BLaER1 treated with 17β-estradiol and CSF1 and Interleukin-3, amounts not matched to agents 10 nM and 100 nM (cell line): Measurements from ENCODE around the gene TMPRSS9.
"Not testable (repeated sequence)": the region's sequence is repeated elsewhere in the genome, so short reads cannot be mapped to it uniquely, and the experiment has no call there.

Experiments used
- H3K27ac ChIP-seq, 11 experiments: shearing (Covaris generic); formaldehyde crosslinking; 2 replicates each; pipeline ENCODE4 v1.8.1; 2022
- H3K27me3 ChIP-seq, 11 experiments: shearing (Covaris generic); formaldehyde crosslinking; 2 replicates each; pipeline ENCODE4 v1.8.1; 2022
- H3K36me3 ChIP-seq, 11 experiments: shearing (Covaris generic); formaldehyde crosslinking; 2 replicates each; pipeline ENCODE4 v1.8.1; 2022
- H3K4me1 ChIP-seq, 10 experiments: shearing (Covaris generic); formaldehyde crosslinking; 2 replicates each; pipeline ENCODE4 v1.8.1; 2022
- H3K4me2 ChIP-seq, 11 experiments: shearing (Covaris generic); formaldehyde crosslinking; 2 replicates each; pipeline ENCODE4 v1.8.1; 2022
- H3K4me3 ChIP-seq, 10 experiments: shearing (Covaris generic); formaldehyde crosslinking; 2 replicates each; pipeline ENCODE4 v1.8.1; 2022
- H3K9ac ChIP-seq, 11 experiments: shearing (Covaris generic); formaldehyde crosslinking; 2 replicates each; pipeline ENCODE4 v1.8.1; 2022
- H3K9me3 ChIP-seq, 11 experiments: shearing (Covaris generic); formaldehyde crosslinking; replicated peaks in 1 of 11; 2 replicates each; pipeline ENCODE4 v1.8.1; 2022
- H4K20me1 ChIP-seq, 11 experiments: shearing (Covaris generic); formaldehyde crosslinking; 2 replicates each; pipeline ENCODE4 v1.8.1; 2022
- Cebpa-rat ChIP-seq, 11 experiments: shearing (Covaris generic); IDR thresholded peaks; 2 replicates each; pipeline ENCODE4 v1.8.1; 2022

TMPRSS9 gene

DNA sequence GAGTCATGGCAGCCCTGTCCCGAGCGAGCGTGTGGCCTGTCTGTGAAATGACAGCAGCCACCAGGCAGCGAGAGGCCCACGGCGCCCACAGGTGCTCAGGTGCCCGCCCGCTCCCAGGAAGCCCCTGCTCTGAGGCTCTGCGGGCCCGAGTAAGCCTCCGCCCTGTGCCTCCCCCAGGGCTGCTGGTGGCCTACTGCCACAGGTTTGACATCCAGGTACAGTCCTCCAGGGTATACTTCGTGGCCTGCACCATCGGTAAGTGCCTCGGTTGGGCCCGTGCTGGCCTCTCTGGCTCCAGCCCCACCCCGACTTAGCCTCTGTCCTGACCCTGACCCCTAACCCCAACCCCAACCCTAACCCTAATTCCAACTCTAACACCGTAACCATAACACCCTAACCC, 15.0 kb upstream of the TMPRSS9 start:
- Histone ChIP-seq H3K9me3 (no peaks in the 10 kb centered on the region), H3K27ac (no peak overlapping the region), H4K20me1 (peaks cover 0 to 54% (median 14%) of the 10 kb centered on the region in 11 experiments; a peak in 18 of 22 replicates), H3K4me1 (peaks cover 9 to 41% (median 31%) of the 10 kb centered on the region in 10 experiments; a peak in 19 of 20 replicates), H3K9ac (peak overlapping the region in 1 of 11 experiments; percentile 8; a peak in 2 of 22 replicates), H3K4me3 (no peak overlapping the region), H3K36me3 (peaks cover 29 to 77% (median 64%) of the 10 kb centered on the region in 11 experiments), H3K27me3 (no peaks in the 10 kb centered on the region), H3K4me2 (0 out of 22 replicates have a peak overlapping the region, but pooled peaks of 3 of the 11 experiments have one; percentile 6 to 25 (median 11))
- TF ChIP-seq Cebpa-rat (IDR thresholded peaks at IDR 0.05), result no peak

GRCh38 chr19:2345794-2346663, 14.0 kb upstream of the TMPRSS9 start:
- H3K27me3 ChIP-seq, result no peaks in the 10 kb centered on the region
- H3K36me3 ChIP-seq, result peaks cover 26 to 77% (median 63%) of the 10 kb centered on the region in 11 experiments; a peak in 20 of 22 replicates
- no peak for TF ChIP-seq Cebpa-rat (IDR thresholded peaks at IDR 0.05)
- peaks cover 0 to 44% (median 5%) of the 10 kb centered on the region in 11 experiments; a peak in 17 of 22 replicates for H4K20me1 ChIP-seq
- H3K27ac ChIP-seq, result no peak overlapping the region; a peak in 1 of 22 replicates
- H3K9me3 ChIP-seq, result no peaks in the 10 kb centered on the region
- no peak overlapping the region for H3K4me3 ChIP-seq
- peak overlapping the region in 3 of 11 experiments; percentile 6 to 18 (median 16); a peak in 2 of 22 replicates for H3K9ac ChIP-seq
- H3K4me1 ChIP-seq, result peaks cover 7 to 31% (median 23%) of the 10 kb centered on the region in 10 experiments; a peak in 19 of 20 replicates
- peak overlapping the region in 3 of 11 experiments; percentile 11 to 27 (median 25); a peak in 4 of 22 replicates for H3K4me2 ChIP-seq

- not testable (repeated sequence) for H3K9ac ChIP-seq, H3K27me3 ChIP-seq, H3K4me2 ChIP-seq, H3K9me3 ChIP-seq, H3K4me3 ChIP-seq, H3K27ac ChIP-seq
- Histone ChIP-seq H3K4me1 (peaks cover 0 to 16% (median 10%) of the 10 kb centered on the region in 10 experiments; a peak in 10 of 20 replicates), H4K20me1 (peaks cover 0 to 42% (median 13%) of the 10 kb centered on the region in 11 experiments; a peak in 11 of 22 replicates), H3K36me3 (peaks cover 20 to 77% (median 63%) of the 10 kb centered on the region in 11 experiments; a peak in 21 of 22 replicates)
Measured at GRCh38 chr19:2349818-2350217, 10.2 kb upstream of the TMPRSS9 start.

- Histone ChIP-seq H3K9me3 (no peaks in the 10 kb centered on the region), H3K36me3 (peaks cover 19 to 69% (median 55%) of the 10 kb centered on the region in 11 experiments; a peak in 21 of 22 replicates), H3K4me3 (no peak overlapping the region), H3K27ac (no peak overlapping the region), H3K27me3 (no peaks in the 10 kb centered on the region), H3K9ac (no peak overlapping the region), H3K4me2 (no peak overlapping the region), H4K20me1 (peaks cover 0 to 45% (median 17%) of the 10 kb centered on the region in 11 experiments; a peak in 14 of 22 replicates), H3K4me1 (peaks cover 0 to 16% (median 10%) of the 10 kb centered on the region in 10 experiments; a peak in 16 of 20 replicates)
- no peak for TF ChIP-seq Cebpa-rat (IDR thresholded peaks at IDR 0.05)
Measured at GRCh38 chr19:2350656-2351055, 9.4 kb upstream of the TMPRSS9 start.

- Histone ChIP-seq H3K27me3 (no peaks in the 10 kb centered on the region), H3K4me1 (peaks cover 0 to 18% (median 13%) of the 10 kb centered on the region in 10 experiments; a peak in 16 of 20 replicates), H3K27ac (no peak overlapping the region), H3K4me2 (no peak overlapping the region), H3K9me3 (no peaks in the 10 kb centered on the region), H4K20me1 (peaks cover 0 to 45% (median 20%) of the 10 kb centered on the region in 11 experiments; a peak in 14 of 22 replicates), H3K36me3 (peaks cover 10 to 59% (median 47%) of the 10 kb centered on the region in 11 experiments; a peak in 21 of 22 replicates), H3K4me3 (no peak overlapping the region), H3K9ac (no peak overlapping the region)
- TF ChIP-seq Cebpa-rat (IDR thresholded peaks at IDR 0.05), result no peak
Measured at GRCh38 chr19:2351591-2351990, 8.5 kb upstream of the TMPRSS9 start.

GRCh38 chr19:2352121-2352520, 7.9 kb upstream of the TMPRSS9 start:
- no peak for TF ChIP-seq Cebpa-rat (IDR thresholded peaks at IDR 0.05)
- Histone ChIP-seq H3K4me1 (peaks cover 0 to 18% (median 13%) of the 10 kb centered on the region in 10 experiments; a peak in 16 of 20 replicates), H3K27ac (no peak overlapping the region), H3K4me3 (no peak overlapping the region), H3K9me3 (no peaks in the 10 kb centered on the region), H3K4me2 (no peak overlapping the region), H3K27me3 (no peaks in the 10 kb centered on the region), H4K20me1 (peaks cover 0 to 45% (median 20%) of the 10 kb centered on the region in 11 experiments; a peak in 14 of 22 replicates), H3K36me3 (peaks cover 6 to 54% (median 45%) of the 10 kb centered on the region in 11 experiments; a peak in 21 of 22 replicates), H3K9ac (no peak overlapping the region)

DNA sequence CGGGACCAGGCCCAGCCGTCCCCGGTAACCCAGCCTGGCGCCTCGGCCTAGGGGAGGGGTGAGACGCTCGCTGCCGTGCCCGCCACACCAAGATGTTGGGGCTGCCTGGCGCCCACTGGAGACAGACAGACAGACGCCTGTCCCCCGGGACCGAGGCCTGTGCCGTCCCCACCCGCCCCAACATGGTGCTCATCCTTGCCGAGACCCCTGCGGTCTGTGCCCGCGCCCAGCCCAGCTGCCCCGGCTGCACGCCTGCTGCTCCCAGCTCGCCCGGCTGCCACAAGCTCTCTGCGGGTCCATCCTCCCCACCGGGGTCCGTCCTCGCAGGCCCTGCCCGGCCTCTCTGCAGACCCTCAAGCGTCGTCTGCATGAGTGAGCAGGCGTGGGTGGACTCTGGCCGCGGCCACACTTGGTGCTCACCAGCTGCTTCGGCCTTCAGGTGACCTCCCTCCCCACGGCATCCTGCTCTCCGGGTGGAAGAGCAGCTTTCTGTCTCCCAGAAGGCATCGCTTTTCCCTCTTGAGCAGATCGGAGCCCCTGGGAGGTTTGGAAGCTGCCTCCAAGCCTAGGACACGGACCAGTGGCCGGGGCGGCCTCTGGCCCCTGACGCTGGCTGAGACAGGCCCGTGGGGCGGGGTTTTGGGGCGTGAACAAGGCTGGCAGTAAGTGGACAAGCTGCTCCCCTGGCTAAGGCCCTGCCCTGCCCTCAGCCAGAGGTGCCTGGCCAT, 6.7 kb upstream of the TMPRSS9 start:
- peaks cover 0 to 4% (median 2%) of the 10 kb centered on the region in 11 experiments; a peak in 10 of 22 replicates for H3K27me3 ChIP-seq
- peaks cover 6 to 54% (median 45%) of the 10 kb centered on the region in 11 experiments; a peak in 21 of 22 replicates for H3K36me3 ChIP-seq
- no peak overlapping the region for H3K4me3 ChIP-seq
- peaks cover 0 to 45% (median 20%) of the 10 kb centered on the region in 11 experiments; a peak in 14 of 22 replicates for H4K20me1 ChIP-seq
- peaks cover 0 to 18% (median 13%) of the 10 kb centered on the region in 10 experiments; a peak in 16 of 20 replicates for H3K4me1 ChIP-seq
- H3K4me2 ChIP-seq, result no peak overlapping the region
- H3K9me3 ChIP-seq, result no peaks in the 10 kb centered on the region
- H3K27ac ChIP-seq, result no peak overlapping the region
- no peak overlapping the region for H3K9ac ChIP-seq
- TF ChIP-seq Cebpa-rat (IDR thresholded peaks at IDR 0.05), result no peak

DNA sequence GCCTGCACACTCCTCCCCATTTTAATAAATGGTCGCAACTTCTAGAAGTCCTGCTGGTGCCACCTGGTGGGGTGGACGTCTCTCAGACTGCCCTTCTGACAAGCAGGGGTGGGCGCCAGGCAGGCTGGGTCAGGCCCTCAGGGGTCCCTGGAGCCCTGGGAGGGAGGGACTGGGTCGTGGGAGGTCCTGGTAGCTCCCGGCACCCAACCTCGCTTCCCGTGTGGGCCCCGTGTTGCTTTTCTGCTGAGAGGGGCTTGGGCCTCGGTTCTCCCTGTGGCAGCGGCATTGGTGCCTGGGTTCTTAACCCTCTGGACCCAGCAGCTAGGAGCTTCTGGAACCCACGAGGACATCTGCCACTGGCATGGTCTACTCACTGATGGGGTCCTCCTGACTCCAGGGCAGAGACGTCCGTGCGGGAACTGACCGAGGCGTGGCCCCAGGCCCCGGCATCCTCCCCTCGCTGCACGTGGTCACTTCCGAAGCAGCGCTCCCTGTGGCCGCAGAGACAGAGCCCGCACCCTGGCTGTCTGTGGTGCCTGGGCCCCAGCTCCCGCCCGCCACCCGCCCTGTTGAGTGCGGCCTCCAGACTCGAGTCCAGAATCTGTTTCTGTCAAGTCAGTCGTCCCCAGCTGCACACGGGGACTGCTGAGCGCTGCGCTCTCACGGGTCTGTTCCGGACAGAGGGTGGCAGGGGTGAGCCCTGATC, 6.0 kb upstream of the TMPRSS9 start:
- TF ChIP-seq Cebpa-rat (IDR thresholded peaks at IDR 0.05), result no peak
- H3K36me3 ChIP-seq, result peaks cover 6 to 49% (median 41%) of the 10 kb centered on the region in 11 experiments; a peak in 20 of 22 replicates
- H3K27ac ChIP-seq, result no peak overlapping the region
- peaks cover 7 to 12% (median 9%) of the 10 kb centered on the region in 11 experiments; a peak in 20 of 22 replicates for H3K27me3 ChIP-seq
- H3K9ac ChIP-seq, result no peak overlapping the region
- H3K4me1 ChIP-seq, result peaks cover 0 to 18% (median 13%) of the 10 kb centered on the region in 10 experiments; a peak in 16 of 20 replicates
- H3K4me3 ChIP-seq, result no peak overlapping the region
- peaks cover 0 to 45% (median 20%) of the 10 kb centered on the region in 11 experiments; a peak in 14 of 22 replicates for H4K20me1 ChIP-seq
- no peak overlapping the region for H3K4me2 ChIP-seq
- H3K9me3 ChIP-seq, result no peaks in the 10 kb centered on the region
